Stomach (tissue), 4 donors: ENCODE data around the gene ZKSCAN3.

Experiments used
- EP300 ChIP-seq: sonication (generic); formaldehyde crosslinking; IDR thresholded peaks from one replicate; pipeline ENCODE4 v1.6.1; 2017; ENCODE audit warnings: antibody characterized with exemption
- POLR2A ChIP-seq, 4 donors: fragments of 450-650 bp; IDR thresholded peaks; one replicate each; pipeline ENCODE4 v1.6.1; 2016; ENCODE audit warnings: antibody characterized with exemption in 4 of 4, control low read depth in 2 of 4, mild to moderate bottlenecking in 1 of 4, moderate library complexity in 1 of 4
- POLR2AphosphoS5 ChIP-seq, 3 donors: sonication (generic); formaldehyde crosslinking; IDR thresholded peaks; one replicate each; pipeline ENCODE4 v1.6.1; 2016; ENCODE audit warnings: antibody characterized with exemption in 3 of 3
- TF ChIP-seq, protein P1 (sequence below), 7 experiments: fragments of 450-650 bp in 4 of 7; fragments of 200-600 bp in 3 of 7; sonication (generic) in 3 of 7; IDR thresholded peaks; one replicate each; pipeline ENCODE4 v1.5.1; 2016 to 2019; ENCODE audit warnings: antibody characterized with exemption in 7 of 7, control low read depth in 2 of 7, mild to moderate bottlenecking in 1 of 7

DNA sequence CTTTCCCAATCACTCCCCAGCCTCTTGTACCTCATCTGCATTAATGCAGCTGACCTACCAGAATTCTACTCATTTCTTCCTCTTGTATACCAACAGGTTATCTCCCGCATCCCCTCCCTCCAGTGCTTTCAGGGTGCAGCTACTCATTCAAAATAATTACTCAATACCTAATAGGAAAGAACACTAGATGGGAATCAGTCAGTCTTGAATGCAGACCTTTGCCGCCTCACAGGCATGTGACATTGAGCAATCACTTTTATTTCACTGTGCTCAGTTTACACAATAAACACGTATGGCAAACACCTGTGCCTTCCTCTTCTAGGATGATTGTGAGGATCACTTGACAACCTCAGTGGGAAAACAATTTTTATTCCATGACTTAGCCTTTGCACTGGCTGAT is 27.1 kb upstream of the ZKSCAN3 start:
- TF ChIP-seq, protein P1, sequence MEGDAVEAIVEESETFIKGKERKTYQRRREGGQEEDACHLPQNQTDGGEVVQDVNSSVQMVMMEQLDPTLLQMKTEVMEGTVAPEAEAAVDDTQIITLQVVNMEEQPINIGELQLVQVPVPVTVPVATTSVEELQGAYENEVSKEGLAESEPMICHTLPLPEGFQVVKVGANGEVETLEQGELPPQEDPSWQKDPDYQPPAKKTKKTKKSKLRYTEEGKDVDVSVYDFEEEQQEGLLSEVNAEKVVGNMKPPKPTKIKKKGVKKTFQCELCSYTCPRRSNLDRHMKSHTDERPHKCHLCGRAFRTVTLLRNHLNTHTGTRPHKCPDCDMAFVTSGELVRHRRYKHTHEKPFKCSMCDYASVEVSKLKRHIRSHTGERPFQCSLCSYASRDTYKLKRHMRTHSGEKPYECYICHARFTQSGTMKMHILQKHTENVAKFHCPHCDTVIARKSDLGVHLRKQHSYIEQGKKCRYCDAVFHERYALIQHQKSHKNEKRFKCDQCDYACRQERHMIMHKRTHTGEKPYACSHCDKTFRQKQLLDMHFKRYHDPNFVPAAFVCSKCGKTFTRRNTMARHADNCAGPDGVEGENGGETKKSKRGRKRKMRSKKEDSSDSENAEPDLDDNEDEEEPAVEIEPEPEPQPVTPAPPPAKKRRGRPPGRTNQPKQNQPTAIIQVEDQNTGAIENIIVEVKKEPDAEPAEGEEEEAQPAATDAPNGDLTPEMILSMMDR (IDR thresholded peaks at IDR 0.05) = no peak
- TF ChIP-seq POLR2A (IDR thresholded peaks at IDR 0.05) (no peak), POLR2AphosphoS5 (IDR thresholded peaks at IDR 0.05) (no peak), EP300 (no peak)
